ENCODE results near the gene LRRC73.
"Not testable (repeated sequence)": the region's sequence is repeated elsewhere in the genome, so short reads cannot be mapped to it uniquely, and the experiment has no call there.

The LRRC73 gene, protein sequence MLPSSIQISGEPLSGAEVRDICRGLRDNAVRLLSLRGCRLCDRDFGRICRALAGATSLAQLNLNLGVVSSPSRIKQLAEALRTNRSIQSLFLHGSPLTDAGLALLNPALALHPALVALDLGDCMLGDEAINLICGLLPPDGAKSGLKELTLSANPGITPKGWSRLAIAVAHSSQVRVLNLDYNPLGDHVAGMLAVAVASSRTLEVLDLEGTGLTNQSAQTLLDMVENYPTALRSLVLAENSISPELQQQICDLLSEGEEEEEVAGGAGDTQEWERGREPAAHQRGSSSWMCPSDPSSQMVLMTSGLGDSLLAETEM

DNA sequence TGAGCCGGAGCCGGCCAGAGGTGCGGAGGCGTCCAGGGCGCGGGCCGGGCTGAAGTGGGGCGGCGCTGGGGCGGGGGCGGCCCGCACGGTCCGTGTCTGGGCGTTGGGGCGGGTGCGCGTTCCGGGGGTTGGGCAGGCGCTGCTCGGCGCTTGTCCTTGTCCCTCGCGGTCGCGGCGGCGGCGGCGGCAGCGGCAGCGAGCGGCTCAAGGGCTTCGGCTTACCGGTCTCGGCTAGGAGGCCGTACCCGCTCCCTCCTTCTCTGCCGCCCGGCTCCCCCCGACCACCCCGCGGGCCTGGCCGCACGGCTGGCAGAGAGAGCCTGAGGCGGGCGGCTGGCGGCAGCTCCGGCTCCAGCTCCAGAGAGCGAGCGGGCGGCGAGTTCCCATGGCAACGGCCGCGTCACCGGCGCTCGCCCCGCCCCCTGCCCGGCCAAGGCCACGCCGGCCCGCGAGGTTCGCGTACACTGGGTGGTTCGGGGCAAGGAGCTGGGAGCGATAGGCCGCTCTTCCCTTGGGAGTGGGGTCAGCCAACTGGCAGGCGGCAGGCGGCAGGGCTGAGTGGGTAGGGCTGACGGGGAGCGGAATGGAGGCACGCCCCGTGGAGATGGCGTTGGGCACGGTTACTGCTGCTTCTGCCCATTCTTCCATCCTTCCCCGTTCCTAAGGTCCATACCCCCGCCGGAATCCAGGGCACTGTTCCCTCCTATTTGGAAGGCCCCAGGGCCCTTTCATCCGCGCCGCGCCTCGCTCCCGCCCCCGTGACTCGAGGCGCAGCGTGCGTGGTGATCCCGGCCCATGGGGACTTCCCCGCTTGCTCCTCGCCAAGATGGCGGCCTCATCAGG, at the start of gene LRRC73:
Gene LRRC73 (minus strand): TSS at position 363 of the 843 bp plus-strand sequence. CDS start 561 bp downstream, outside the sequence.
- DNase-seq (ENCODE audit: low spot score) = peak; percentile 72
- TF ChIP-seq, protein P1, sequence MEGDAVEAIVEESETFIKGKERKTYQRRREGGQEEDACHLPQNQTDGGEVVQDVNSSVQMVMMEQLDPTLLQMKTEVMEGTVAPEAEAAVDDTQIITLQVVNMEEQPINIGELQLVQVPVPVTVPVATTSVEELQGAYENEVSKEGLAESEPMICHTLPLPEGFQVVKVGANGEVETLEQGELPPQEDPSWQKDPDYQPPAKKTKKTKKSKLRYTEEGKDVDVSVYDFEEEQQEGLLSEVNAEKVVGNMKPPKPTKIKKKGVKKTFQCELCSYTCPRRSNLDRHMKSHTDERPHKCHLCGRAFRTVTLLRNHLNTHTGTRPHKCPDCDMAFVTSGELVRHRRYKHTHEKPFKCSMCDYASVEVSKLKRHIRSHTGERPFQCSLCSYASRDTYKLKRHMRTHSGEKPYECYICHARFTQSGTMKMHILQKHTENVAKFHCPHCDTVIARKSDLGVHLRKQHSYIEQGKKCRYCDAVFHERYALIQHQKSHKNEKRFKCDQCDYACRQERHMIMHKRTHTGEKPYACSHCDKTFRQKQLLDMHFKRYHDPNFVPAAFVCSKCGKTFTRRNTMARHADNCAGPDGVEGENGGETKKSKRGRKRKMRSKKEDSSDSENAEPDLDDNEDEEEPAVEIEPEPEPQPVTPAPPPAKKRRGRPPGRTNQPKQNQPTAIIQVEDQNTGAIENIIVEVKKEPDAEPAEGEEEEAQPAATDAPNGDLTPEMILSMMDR (conservative IDR thresholded peaks at IDR 0.05; ENCODE audit: low read depth) = no peak
- H3K27ac ChIP-seq = peak within 1 kb of the TSS; percentile 80
- CTCF ChIA-PET = interaction anchor here (0.6 to 1.1 kb wide), 2 partner anchors 76 to 281 kb away, joined by 3 read pairs; partner anchors contain the start of gene DNPH1
- POLR2A ChIA-PET (ENCODE audit: low non-redundant PET) = interaction anchor here (1.0 kb wide), 1 partner anchor 9 kb away, joined by 4 read pairs; no protein-coding TSS in a partner anchor

DNA sequence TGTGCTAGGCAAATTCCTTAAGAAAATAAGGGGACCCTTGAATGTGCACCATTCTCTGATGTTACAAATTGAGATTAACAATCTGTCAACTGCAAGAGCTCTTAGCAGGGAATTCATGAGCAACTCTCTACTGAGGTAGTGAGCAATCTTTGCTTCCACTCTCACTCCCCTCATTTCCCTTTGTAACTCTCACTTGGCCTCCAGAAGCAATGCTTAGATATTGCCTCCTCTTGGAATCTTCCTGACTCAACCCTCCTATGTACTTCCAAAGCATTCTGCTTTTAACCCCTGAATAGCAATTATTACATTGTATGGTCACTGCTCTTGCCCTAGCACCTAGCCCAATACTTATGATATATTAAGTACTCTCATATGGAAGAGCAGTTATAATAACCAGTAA, 49.2 kb upstream of the LRRC73 start:
- POLR2A ChIA-PET (ENCODE audit: low non-redundant PET) = no interaction called here
- DNase-seq (ENCODE audit: low spot score) = no peak
- H3K27ac ChIP-seq = no peak overlapping the region
- CTCF ChIA-PET = no interaction called here
- TF ChIP-seq, protein P1 (conservative IDR thresholded peaks at IDR 0.05; ENCODE audit: low read depth) = no peak

DNA sequence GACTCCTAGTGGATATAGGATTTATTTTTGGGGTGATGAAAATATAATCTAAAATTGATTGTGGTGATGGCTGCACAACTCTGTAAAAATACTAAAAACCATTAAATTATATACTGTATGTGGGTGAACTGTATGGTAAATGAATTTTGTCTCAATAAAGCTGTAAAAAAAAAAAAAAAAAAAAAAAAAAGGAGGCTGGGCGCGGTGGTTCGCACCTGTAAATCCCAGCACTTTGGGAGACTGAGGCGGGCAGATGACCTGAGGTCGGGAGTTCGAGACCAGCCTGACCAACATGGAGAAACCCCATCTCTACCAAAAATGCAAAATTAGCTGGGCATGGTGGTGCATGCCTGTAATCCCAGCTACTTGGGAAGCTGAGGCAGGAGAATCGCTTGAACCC, 47.5 kb upstream of the LRRC73 start:
- POLR2A ChIA-PET (ENCODE audit: low non-redundant PET); H3K27ac ChIP-seq; DNase-seq (ENCODE audit: low spot score): not testable (repeated sequence)
- CTCF ChIA-PET = interaction anchor here (1.2 kb wide), 1 partner anchor 294 kb away, joined by 3 read pairs; no protein-coding TSS in a partner anchor

DNA sequence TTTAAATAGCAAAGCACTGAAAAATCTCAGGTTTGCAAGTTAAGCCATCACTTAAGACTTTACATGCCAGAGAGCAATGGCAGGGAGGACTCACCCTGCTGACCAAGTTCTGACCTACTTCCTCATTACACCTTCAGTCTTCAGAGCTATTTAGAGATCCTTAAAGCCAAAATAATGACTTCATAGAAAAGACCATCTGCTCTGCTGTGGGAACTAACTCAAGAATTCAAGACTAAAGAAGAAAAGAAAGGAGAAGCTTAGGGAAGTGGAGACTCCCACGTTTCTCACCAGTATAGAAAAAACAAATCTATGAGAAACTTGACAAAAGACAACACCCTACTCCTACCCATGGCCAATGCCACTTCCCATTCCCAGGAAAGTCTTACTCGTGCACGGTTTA, 37.1 kb upstream of the LRRC73 start:
- H3K27ac ChIP-seq = no peak overlapping the region
- DNase-seq (ENCODE audit: low spot score) = no peak
- ChIA-PET CTCF (interaction anchor here (0.6 kb wide), 1 partner anchor 734 kb away, joined by 3 read pairs; no protein-coding TSS in a partner anchor), POLR2A (ENCODE audit: low non-redundant PET) (no interaction called here)
- TF ChIP-seq, protein P1 (conservative IDR thresholded peaks at IDR 0.05; ENCODE audit: low read depth) = no peak

DNA sequence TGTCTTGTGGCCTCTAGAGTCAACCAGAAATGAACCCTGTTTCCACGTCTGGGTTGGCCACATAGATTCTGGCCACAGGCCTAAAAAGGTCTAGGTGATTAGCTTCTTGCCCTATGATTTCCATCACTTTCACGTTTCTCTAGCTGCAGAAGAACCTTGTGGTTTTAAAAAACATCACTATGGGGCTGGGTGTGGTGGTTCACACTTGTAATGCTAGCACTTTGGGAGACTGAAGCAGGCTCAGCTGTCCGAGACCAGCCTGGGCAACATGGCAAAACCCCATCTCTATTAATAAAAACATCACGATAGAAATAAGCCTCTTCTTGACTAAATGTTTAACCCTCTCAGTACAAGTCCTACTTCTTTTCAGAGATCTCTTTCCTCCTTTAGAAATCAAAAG, 34.3 kb upstream of the LRRC73 start:
- H3K27ac ChIP-seq = no peak overlapping the region
- CTCF ChIA-PET = no interaction called here
- no peak for DNase-seq (ENCODE audit: low spot score)
- POLR2A ChIA-PET (ENCODE audit: low non-redundant PET) = no interaction called here
- TF ChIP-seq, protein P1 (conservative IDR thresholded peaks at IDR 0.05; ENCODE audit: low read depth) = no peak

DNA sequence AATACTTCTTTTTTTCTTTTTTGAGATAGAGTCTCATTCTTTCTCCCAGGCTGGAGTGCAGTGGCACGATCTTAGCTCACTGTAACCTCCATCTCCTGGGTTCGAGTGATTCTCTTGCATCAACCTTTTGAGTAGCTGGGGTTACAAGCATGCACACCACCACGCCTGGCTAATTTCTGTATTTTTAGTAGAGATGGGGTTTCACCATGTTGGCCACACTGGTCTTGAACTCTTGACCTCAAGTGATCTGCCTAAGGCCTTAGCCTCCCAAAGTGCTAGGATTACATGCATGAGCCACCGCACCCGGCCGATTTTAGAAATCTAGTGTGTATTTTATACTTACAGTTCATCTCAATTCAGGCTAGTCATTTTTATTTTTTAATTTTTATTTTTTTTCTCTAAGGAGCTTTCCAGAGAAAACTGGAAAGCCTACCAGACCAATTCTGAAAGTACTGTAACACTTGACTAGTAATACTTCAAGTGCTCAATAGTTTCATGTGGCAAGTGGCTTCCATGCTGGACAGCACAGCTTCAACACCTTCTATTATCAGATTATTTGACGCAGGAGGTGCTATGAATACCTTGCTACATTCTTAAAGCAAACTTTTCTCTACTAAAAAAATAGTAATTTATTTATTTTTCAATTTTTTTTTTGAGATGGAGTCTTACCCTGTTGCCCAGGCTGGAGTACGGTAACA, 31.8 kb upstream of the LRRC73 start:
- ChIA-PET POLR2A (ENCODE audit: low non-redundant PET) (no interaction called here), CTCF (interaction anchor here (0.7 kb wide), 2 partner anchors 215 to 436 kb away, joined by 3 to 5 read pairs; no protein-coding TSS in a partner anchor)
- TF ChIP-seq, protein P1 (conservative IDR thresholded peaks at IDR 0.05; ENCODE audit: low read depth) = no peak
- DNase-seq (ENCODE audit: low spot score) = no peak
- no peak overlapping the region for H3K27ac ChIP-seq
